HL-60/S4 (cell line): ENCODE data around the gene TNFRSF14.
"Not testable (repeated sequence)": the region's sequence is repeated elsewhere in the genome, so short reads cannot be mapped to it uniquely, and the experiment has no call there.

Source experiments
- in situ Hi-C: fragments of 300-500 bp; cut with MboI; formaldehyde crosslinking; loops from 2 replicates; pipeline ENCODE4 v1.14.3; 2022; ENCODE audit warnings: low sequenced_read_pairs

Gene TNFRSF14

GRCh38 chr1:2563205-2563604, 7.0 kb downstream of the TNFRSF14 start:
- in situ Hi-C loops: no loop called here

- in situ Hi-C loops: no loop called here
Observed at GRCh38 chr1:2564006-2564814, 8.0 kb downstream of the TNFRSF14 start.

GRCh38 chr1:2564815-2565374, 8.7 kb downstream of the TNFRSF14 start:
- in situ Hi-C loops: no loop called here

- in situ Hi-C loops: no loop called here
Observed at GRCh38 chr1:2566101-2567045, 10.2 kb downstream of the TNFRSF14 start.

GRCh38 chr1:2567083-2567679, 11.0 kb downstream of the TNFRSF14 start:
- in situ Hi-C loops: no loop called here

- in situ Hi-C loops: not testable (repeated sequence)
Observed at GRCh38 chr1:2568187-2568816, 12.1 kb downstream of the TNFRSF14 start.

GRCh38 chr1:2569060-2569459, 12.9 kb downstream of the TNFRSF14 start:
- in situ Hi-C loops: no loop called here

GRCh38 chr1:2569703-2570102, 13.5 kb downstream of the TNFRSF14 start:
- in situ Hi-C loops: not testable (repeated sequence)

GRCh38 chr1:2570332-2570731, 14.2 kb downstream of the TNFRSF14 start:
- in situ Hi-C loops: no loop called here

GRCh38 chr1:2571348-2571747, 15.2 kb downstream of the TNFRSF14 start:
- in situ Hi-C loops: no loop called here

- in situ Hi-C loops: no loop called here
Observed at GRCh38 chr1:2573250-2573920, 17.2 kb downstream of the TNFRSF14 start.

GRCh38 chr1:2574350-2574749, 18.2 kb downstream of the TNFRSF14 start:
- in situ Hi-C loops: no loop called here

GRCh38 chr1:2575801-2576663, 19.9 kb downstream of the TNFRSF14 start:
- in situ Hi-C loops: no loop called here

- in situ Hi-C loops: not testable (repeated sequence)
Observed at GRCh38 chr1:2577565-2578075, 21.4 kb downstream of the TNFRSF14 start.

- in situ Hi-C loops: no loop called here
Observed at GRCh38 chr1:2578758-2579118, 22.6 kb downstream of the TNFRSF14 start.

GRCh38 chr1:2580691-2581090, 24.5 kb downstream of the TNFRSF14 start:
- in situ Hi-C loops: no loop called here

GRCh38 chr1:2582391-2582790, 26.2 kb downstream of the TNFRSF14 start:
- in situ Hi-C loops: no loop called here

GRCh38 chr1:2583331-2583791, 27.2 kb downstream of the TNFRSF14 start:
- in situ Hi-C loops: no loop called here

GRCh38 chr1:2583871-2584351, 27.7 kb downstream of the TNFRSF14 start:
- in situ Hi-C loops: no loop called here
